Stimulated activated naive CD8-positive, alpha-beta T cell treated with anti-CD3 and anti-CD28 coated beads, Interleukin-15, amount 100 ng/mL, for 72 hours (primary cell): ENCODE data around the gene CSN2.

Experiments
- ATAC-seq: fragments of 150-1000 bp; cut with Tn5 transposase; 2 replicates; pipeline ENCODE4 v1.10.0; 2021; ENCODE audit warnings: mild to moderate bottlenecking, moderate library complexity
- DNase-seq, 2 donors: peaks; one replicate each; pipeline ENCODE4 v3.0.0; 2021 to 2022
- H3K27ac Mint-ChIP-seq, 2 donors: one replicate each; pipeline ENCODE4 v1.8.0; 2022; ENCODE audit warnings: mild to moderate bottlenecking in 2 of 2, mixed read lengths in 2 of 2, moderate library complexity in 2 of 2
- H3K27me3 Mint-ChIP-seq: one replicate; pipeline ENCODE4 v1.8.0; 2022; ENCODE audit warnings: mixed read lengths
- H3K4me1 Mint-ChIP-seq: one replicate; pipeline ENCODE4 v1.8.0; 2022; ENCODE audit warnings: mild to moderate bottlenecking, mixed read lengths
- H3K4me3 Mint-ChIP-seq, 2 donors: one replicate each; pipeline ENCODE4 v1.8.0; 2022; ENCODE audit warnings: mild to moderate bottlenecking in 2 of 2, mixed read lengths in 2 of 2, moderate library complexity in 1 of 2
- H3K9me3 Mint-ChIP-seq, 2 donors: one replicate each; pipeline ENCODE4 v1.8.0; 2022; ENCODE audit warnings: mixed read lengths in 2 of 2

The CSN2 gene, protein sequence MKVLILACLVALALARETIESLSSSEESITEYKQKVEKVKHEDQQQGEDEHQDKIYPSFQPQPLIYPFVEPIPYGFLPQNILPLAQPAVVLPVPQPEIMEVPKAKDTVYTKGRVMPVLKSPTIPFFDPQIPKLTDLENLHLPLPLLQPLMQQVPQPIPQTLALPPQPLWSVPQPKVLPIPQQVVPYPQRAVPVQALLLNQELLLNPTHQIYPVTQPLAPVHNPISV

DNA sequence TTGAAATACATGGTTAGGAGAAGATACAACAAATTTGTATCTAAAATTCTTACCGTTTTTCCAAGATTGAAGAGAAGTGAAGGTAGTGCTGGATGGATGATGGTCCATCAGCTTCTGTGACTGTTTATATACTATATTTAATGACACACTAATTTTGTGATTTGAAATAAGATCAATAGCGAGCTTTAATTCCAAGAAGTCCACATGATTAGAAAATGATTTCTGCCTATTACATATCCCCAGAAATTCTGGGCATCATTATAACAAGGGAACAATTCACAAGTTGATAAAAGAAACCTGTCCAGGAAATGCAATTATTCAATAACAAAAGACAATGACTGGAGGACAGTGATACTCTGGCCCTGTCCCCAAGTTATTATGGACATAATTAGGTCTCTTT is at the start of gene CSN2:
CSN2 (minus strand) TSS at position 101 of the 400 bp plus-strand sequence. CDS start 4,733 bp downstream, outside the sequence.
- Mint-ChIP-seq H3K4me3 (no peak within 1 kb of the TSS), H3K4me1 (no peaks in the 10 kb centered on the region), H3K9me3 (no peaks in the 10 kb centered on the region), H3K27ac (no peak within 1 kb of the TSS), H3K27me3 (no peaks in the 10 kb centered on the region)
- ATAC-seq, result no peak
- DNase-seq, result no peak

DNA sequence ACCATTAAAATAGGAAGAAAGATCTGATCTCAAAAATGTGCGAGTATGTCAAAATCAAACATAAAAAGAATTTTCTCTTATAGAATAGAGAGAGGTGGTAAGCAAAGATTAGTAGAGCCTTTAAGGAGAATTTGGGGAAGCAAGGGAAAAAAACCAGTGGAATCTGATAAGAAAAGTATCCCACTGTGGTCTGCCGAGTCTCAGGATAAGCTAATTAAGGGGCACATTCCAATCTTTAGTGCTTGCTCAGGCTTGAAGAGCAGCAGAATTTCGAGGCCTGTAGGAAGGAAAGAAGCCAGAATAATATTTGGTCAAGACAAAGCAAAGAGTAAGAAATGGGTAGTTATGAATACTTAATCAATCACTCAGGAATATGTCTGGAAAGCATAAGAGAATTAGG is 43.2 kb upstream of the CSN2 start:
- DNase-seq (no peak), ATAC-seq (no peak)
- H3K4me3 Mint-ChIP-seq, result no peak overlapping the region
- H3K9me3 Mint-ChIP-seq, result peaks cover 0 to 5% of the 10 kb centered on the region in 2 donors
- H3K27me3 Mint-ChIP-seq, result no peaks in the 10 kb centered on the region
- no peak overlapping the region for H3K27ac Mint-ChIP-seq
- no peaks in the 10 kb centered on the region for H3K4me1 Mint-ChIP-seq

DNA sequence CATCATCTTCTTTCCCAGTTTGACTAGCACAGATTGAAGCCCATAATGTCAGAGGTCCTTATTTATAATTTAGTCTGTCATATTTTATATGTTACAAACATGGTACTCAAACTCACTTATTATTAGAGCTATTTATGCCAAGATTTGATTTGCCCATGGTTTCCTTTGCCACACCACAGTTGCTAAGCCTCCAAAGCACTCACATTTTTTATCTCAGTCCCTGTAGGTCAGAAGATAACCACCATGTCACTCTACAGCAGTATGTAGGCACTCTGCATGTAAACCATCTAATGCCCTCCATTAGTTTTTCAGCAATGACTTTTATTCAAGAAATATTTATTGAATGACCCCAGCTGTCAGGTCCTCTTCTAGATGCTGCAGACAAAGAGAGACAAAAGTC is 37.0 kb upstream of the CSN2 start:
- Mint-ChIP-seq H3K9me3 (no peaks in the 10 kb centered on the region), H3K27me3 (no peaks in the 10 kb centered on the region), H3K27ac (no peak overlapping the region), H3K4me3 (no peak overlapping the region), H3K4me1 (no peaks in the 10 kb centered on the region)
- ATAC-seq, result no peak
- no peak for DNase-seq

DNA sequence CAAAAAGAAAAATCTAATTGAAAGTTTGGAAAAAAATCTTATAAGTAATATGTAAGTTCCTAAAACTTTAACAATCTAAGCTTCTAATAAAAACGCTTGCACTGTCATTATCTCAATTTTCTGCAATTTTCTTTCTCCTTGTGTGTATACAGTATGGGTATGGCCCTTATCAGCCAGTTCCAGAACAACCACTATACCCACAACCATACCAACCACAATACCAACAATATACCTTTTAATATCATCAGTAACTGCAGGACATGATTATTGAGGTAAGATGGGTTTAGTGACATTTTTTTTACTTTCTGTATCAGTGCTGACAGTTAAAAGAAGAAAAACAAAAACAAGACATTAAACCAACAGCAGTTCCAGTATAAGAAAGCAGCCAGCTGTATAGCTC is 35.2 kb upstream of the CSN2 start:
- no peaks in the 10 kb centered on the region for H3K9me3 Mint-ChIP-seq
- no peak overlapping the region for H3K4me3 Mint-ChIP-seq
- H3K27ac Mint-ChIP-seq, result no peak overlapping the region
- no peaks in the 10 kb centered on the region for H3K27me3 Mint-ChIP-seq
- H3K4me1 Mint-ChIP-seq, result no peaks in the 10 kb centered on the region
- DNase-seq (no peak), ATAC-seq (no peak)

DNA sequence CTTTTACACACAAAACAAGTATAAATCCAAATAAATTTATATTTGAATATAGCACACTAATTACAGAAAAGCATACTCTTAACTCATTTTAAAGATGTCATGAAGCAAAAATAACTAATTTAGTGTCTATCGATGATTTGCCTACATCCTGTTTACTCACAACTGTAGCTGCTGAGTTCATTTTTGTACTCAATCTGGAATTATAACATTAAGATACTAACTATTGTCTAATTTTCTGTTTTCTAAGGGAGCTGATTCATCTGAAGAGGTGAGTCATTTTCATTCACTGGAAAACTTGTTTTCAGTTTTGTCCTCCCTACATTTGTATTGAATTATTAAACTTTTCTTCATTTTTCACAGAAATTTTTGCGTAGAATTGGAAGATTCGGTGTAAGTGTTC is 33.9 kb upstream of the CSN2 start:
- no peak for DNase-seq
- Mint-ChIP-seq H3K27ac (no peak overlapping the region), H3K4me3 (no peak overlapping the region), H3K9me3 (no peaks in the 10 kb centered on the region), H3K4me1 (no peaks in the 10 kb centered on the region), H3K27me3 (no peaks in the 10 kb centered on the region)
- no peak for ATAC-seq

DNA sequence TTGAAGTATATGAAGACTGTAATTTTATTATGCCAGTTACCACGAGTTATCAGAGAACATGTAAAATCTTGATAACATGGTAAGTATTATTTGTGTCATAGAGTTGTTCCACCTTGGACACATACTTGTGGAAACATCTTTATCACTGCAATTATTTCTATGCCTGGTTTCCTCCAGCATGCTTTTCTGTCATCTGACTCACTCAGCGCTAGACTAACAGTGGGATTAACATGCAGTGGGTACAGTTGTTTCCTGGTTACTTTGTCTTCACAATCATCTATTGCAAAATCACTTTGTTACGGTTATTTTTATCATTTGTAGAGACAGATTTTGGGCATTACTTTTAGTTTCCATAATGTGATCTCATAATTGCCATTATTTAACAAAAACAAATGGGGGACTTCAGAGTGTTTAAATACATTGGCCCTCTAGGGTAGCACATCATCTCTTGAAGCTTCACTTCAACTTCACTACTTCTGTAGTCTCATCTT is 30.0 kb upstream of the CSN2 start, which contains the start of gene STATH:
STATH (plus strand) TSS at position 441 of the 491 bp plus-strand sequence. CDS start 2,472 bp downstream, outside the sequence.
- no peak for DNase-seq

DNA sequence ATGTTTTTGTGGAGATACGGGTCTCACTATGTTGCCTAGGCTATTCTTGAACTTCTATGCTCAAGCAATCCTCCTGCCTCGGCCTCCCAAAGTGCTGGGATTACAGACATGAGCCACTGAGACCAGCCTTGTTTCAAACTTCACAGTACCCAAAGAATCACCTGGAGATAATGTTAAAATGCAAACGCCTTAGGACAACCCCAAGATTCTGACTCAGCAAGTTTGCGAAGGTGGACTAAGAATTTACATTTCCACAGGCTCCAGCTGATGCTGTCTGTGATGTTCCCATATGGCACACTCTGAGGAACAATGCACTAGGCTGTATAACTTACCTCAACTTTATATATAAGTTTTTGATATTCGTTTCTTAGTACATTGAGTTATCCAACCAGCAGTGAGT is 29.3 kb upstream of the CSN2 start:
- H3K27ac Mint-ChIP-seq, result no peak overlapping the region
- DNase-seq (no peak), ATAC-seq (no peak)
- no peak overlapping the region for H3K4me3 Mint-ChIP-seq
- H3K9me3 Mint-ChIP-seq, result peaks cover 0 to 4% of the 10 kb centered on the region in 2 donors
- H3K27me3 Mint-ChIP-seq, result no peaks in the 10 kb centered on the region
- no peaks in the 10 kb centered on the region for H3K4me1 Mint-ChIP-seq

More for the DNA sequence above, 30.0 kb upstream of the CSN2 start, which contains the start of gene STATH:
- Mint-ChIP-seq H3K4me3 (no peak within 1 kb of the TSS), H3K4me1 (no peaks in the 10 kb centered on the region), H3K27me3 (no peaks in the 10 kb centered on the region), H3K9me3 (peaks cover 0 to 4% of the 10 kb centered on the region in 2 donors), H3K27ac (no peak within 1 kb of the TSS)
- ATAC-seq, result no peak

DNA sequence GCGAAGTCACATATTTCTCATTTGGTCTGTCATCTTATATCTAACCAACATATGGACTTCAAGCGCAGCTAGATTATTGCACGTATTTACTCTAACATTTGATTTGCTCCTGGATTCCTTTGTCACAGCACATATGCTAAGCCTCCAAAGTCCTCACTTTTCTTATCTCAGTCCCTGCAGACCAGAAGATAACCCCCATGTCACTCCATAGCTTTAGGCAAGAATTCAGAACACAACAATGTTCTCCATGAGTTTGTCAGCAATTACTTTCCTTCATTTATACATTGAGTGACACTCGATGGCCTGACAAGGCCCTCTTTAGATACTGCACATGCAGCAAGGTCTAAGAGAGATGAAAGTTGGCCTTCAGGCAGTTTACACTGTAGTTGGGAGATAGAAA is 25.5 kb upstream of the CSN2 start:
- DNase-seq, result no peak
- no peaks in the 10 kb centered on the region for H3K27me3 Mint-ChIP-seq
- no peak overlapping the region for H3K27ac Mint-ChIP-seq

DNA sequence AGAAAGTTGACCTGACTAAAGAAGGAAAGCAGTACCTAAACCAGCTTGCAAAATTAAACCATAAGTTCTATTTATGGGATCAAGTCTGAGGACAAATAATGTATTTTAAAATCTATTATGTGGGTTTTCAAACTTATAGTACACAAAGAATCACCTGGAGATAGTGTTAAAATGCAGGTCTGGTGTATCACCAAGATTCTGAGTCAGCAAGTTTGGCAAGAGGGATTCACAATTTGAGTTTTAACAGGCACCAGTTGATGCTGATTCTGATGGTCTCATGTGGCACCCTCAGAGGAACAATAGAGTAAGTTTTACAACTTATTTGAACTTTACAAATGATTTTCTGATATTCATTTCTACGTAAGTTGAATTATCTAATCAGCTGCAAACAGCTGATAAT is 21.1 kb upstream of the CSN2 start:
- DNase-seq (no peak), ATAC-seq (no peak)
- Mint-ChIP-seq H3K27ac (no peak overlapping the region), H3K4me1 (no peaks in the 10 kb centered on the region), H3K9me3 (no peaks in the 10 kb centered on the region), H3K4me3 (no peak overlapping the region), H3K27me3 (no peaks in the 10 kb centered on the region)

More for the DNA sequence above, 25.5 kb upstream of the CSN2 start:
- ATAC-seq, result no peak
- no peak overlapping the region for H3K4me3 Mint-ChIP-seq
- H3K4me1 Mint-ChIP-seq, result no peaks in the 10 kb centered on the region
- peaks cover 0 to 4% of the 10 kb centered on the region in 2 donors for H3K9me3 Mint-ChIP-seq

DNA sequence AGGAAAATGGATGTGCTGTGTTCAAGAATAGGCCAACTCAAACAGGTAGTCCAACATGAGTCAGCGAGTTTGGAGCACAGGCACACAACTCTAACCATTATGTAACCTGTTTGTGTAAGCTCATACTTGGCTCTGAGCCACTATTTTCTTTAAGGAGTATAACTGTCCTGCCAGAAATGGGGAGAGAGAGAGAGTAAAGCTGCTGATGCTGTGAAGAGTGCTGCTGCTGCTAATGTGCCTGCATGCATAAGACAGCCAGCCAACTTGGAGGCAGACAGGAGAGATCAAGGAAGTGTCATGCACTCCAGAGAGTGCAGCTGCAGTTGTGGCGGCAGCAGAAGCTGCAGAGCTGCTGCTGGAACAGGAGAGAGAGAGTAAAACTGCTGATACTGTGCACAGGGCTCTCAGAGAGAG is 18.5 kb upstream of the CSN2 start:
- H3K27me3 Mint-ChIP-seq, result no peaks in the 10 kb centered on the region
- no peak for ATAC-seq
- no peaks in the 10 kb centered on the region for H3K4me1 Mint-ChIP-seq
- H3K9me3 Mint-ChIP-seq, result no peaks in the 10 kb centered on the region
- no peak overlapping the region for H3K4me3 Mint-ChIP-seq
- no peak overlapping the region for H3K27ac Mint-ChIP-seq
- DNase-seq, result no peak

DNA sequence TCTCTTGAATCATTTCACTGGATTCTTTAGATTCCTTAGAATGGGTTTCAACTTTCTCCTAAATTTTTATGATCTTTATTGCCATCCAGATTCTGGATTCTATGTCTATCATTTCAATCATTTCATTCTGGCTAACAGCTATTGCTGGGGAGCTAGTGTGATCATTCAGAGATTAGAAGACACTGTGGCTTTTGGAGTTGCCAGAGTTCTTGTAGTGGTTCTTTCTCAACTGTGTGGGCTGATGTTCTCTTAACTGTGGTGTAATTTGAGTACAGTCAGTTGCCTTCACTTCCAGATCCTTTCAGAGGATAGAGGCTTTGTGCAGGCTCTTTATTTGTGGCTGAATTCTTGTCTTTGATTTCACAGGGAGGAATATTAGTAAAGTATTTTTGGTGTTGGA is 12.1 kb upstream of the CSN2 start:
- H3K9me3 Mint-ChIP-seq, result no peaks in the 10 kb centered on the region
- H3K4me1 Mint-ChIP-seq, result no peaks in the 10 kb centered on the region

DNA sequence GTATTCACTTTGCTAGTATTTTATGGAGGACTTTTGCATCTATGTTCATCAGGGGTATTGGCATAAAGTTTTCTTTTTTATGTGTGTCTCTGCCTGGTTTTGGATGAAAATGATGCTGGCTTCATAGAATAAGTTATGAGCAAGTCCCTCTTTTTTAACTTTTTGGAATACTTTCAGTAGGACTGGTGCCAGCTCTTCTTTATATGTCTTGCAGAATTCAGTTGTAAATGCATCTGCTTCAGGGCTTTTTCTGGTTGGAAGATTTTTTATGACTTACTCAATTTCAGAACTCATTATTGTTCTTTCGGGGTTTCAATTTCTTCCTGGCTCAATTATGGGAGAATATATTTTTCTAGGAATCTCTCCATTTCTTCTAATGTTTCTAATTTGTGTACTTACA is 9.1 kb upstream of the CSN2 start:
- no peaks in the 10 kb centered on the region for H3K4me1 Mint-ChIP-seq
- H3K27ac Mint-ChIP-seq, result no peak overlapping the region
- no peak for ATAC-seq
- no peak for DNase-seq
- H3K9me3 Mint-ChIP-seq, result no peaks in the 10 kb centered on the region
- H3K4me3 Mint-ChIP-seq, result no peak overlapping the region
- H3K27me3 Mint-ChIP-seq, result no peaks in the 10 kb centered on the region

More for the DNA sequence above, 12.1 kb upstream of the CSN2 start:
- DNase-seq (no peak), ATAC-seq (no peak)
- H3K4me3 Mint-ChIP-seq, result no peak overlapping the region
- H3K27me3 Mint-ChIP-seq, result no peaks in the 10 kb centered on the region
- H3K27ac Mint-ChIP-seq, result no peak overlapping the region

DNA sequence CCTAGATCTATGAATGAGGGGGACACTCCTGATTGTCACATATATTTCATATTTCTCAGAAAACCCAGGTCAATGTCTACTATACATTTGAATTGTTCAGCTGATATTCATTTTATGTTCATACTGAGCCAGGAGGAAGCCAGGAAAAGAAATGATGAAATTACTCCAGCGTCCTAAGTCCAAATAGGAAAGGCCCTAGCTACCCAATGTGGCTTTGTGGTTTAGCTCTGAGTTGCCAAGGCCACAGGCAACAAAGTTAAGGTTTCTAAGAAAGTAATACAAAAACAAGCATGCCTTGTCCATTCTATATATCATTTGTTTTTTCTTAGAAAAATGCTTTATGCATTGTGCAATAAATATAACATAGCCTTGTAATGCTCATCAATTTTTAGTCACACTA is 4.5 kb upstream of the CSN2 start:
- H3K27me3 Mint-ChIP-seq, result no peaks in the 10 kb centered on the region
- H3K27ac Mint-ChIP-seq, result no peak overlapping the region
- no peaks in the 10 kb centered on the region for H3K4me1 Mint-ChIP-seq
- H3K4me3 Mint-ChIP-seq, result no peak overlapping the region
- no peak for ATAC-seq
- no peak for DNase-seq
- H3K9me3 Mint-ChIP-seq, result no peaks in the 10 kb centered on the region

DNA sequence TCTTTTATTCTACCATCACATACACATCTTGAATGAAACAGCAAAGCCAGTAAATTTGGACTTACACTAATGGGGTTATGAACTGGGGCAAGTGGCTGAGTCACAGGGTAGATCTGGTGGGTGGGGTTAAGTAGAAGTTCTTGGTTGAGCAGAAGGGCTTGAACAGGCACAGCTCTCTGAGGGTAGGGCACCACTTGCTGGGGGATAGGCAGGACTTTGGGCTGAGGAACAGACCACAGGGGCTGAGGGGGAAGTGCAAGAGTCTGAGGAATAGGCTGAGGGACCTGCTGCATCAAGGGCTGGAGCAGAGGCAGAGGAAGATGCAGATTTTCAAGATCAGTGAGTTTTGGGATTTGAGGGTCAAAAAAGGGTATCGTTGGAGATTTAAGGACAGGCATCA is 8.3 kb downstream of the CSN2 start:
- Mint-ChIP-seq H3K4me1 (no peaks in the 10 kb centered on the region), H3K9me3 (no peaks in the 10 kb centered on the region), H3K27ac (no peak overlapping the region), H3K27me3 (peaks cover 12% of the 10 kb centered on the region), H3K4me3 (no peak overlapping the region)
- DNase-seq (no peak), ATAC-seq (peak; percentile 20)

DNA sequence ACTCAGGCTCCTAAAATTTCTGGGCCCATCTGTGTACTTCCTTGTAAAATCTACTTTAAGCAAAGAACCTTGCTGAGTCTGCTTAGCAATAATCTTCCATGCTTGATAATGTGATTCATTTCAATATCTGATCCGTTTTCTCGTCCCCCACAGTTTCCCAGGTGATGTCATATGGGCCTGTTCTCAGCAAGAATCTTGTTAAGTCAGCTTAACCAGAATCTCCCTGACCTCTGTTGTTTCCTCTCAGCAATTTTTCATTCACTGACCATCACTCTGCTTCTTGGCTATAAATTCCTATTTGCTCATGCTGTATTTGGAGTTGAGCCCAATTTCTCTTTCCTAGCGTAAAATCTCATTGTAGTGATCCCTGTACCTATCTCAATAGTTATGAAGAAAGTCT is 13.9 kb downstream of the CSN2 start:
- no peak overlapping the region for H3K4me3 Mint-ChIP-seq
- peaks cover 0 to 9% of the 10 kb centered on the region in 2 donors for H3K9me3 Mint-ChIP-seq
- H3K27me3 Mint-ChIP-seq, result peaks cover 12% of the 10 kb centered on the region
- H3K4me1 Mint-ChIP-seq, result no peaks in the 10 kb centered on the region
- ATAC-seq, result no peak
- H3K27ac Mint-ChIP-seq, result no peak overlapping the region
- DNase-seq, result no peak

DNA sequence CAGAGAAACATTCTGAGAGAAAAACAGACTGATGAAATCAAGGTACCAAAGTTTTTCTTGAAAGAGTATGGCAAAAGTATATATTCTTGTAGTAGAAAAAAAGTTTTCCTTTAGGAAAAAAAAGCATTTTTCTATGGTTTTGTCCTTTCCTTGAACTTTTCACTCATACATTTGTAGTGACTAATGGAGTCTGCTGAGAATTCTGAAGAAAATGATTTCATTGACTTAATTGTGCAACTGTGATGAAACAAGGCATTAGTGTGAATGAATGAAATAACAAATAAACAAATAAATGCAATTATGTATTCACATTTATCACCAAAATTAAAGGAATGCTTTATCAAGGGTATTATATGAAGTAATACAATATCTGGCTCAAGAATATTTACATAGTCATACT is 29.0 kb downstream of the CSN2 start:
- no peaks in the 10 kb centered on the region for H3K27me3 Mint-ChIP-seq
- H3K9me3 Mint-ChIP-seq, result no peaks in the 10 kb centered on the region
- no peak overlapping the region for H3K4me3 Mint-ChIP-seq
- no peak for DNase-seq
- no peak for ATAC-seq
- H3K4me1 Mint-ChIP-seq, result no peaks in the 10 kb centered on the region
- no peak overlapping the region for H3K27ac Mint-ChIP-seq

DNA sequence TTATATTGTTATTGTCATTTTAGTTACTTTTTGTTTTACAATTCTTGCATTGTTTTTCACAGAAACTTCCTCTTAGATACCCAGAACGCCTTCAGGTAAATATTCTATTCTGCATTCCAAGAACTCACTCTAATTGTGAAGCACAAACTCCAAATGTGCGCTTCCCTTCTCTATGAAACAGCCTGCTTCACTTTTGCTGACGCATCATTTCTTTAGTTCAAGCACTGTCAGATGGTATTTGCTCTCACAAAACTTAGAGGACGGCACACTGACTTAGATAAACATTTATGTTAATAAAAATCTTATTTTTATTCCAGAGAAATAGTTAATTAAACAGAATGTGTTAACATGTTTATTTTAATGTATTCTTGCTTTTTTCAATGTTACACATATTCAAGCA is 31.4 kb downstream of the CSN2 start:
- H3K4me3 Mint-ChIP-seq, result no peak overlapping the region
- H3K9me3 Mint-ChIP-seq, result no peaks in the 10 kb centered on the region
- no peaks in the 10 kb centered on the region for H3K4me1 Mint-ChIP-seq
- no peaks in the 10 kb centered on the region for H3K27me3 Mint-ChIP-seq
- ATAC-seq, result no peak
- H3K27ac Mint-ChIP-seq, result no peak overlapping the region
- DNase-seq, result no peak
